Pancreas (tissue), 10 donors: ENCODE measurements around the gene NR5A2. TPM values are rescaled to one million over a fixed set of nuclear protein-coding genes. Genes with fewer than 3 reads are reported as not detected.
A peak's percentile ranks its signal among the peaks of the same experiment; 100 is the strongest.

ENCODE experiments used
- ATAC-seq, 4 donors: fragments of 200-7000 bp; cut with Tn5 transposase; one replicate each; pipeline versions ENCODE4 v1.8.0 to v1.9.1; 2020; ENCODE audit warnings: mild to moderate bottlenecking in 4 of 4, moderate library complexity in 4 of 4
- DNase-seq, 6 donors: peaks; one replicate each; pipeline ENCODE4 v3.0.0-alpha.2; 2020
- FAIRE-seq: peaks from 2 replicates; lab custom pipeline; 2012; peaks lifted over from hg19 to GRCh38; lab: Jason Lieb, UNC
- H3K27ac ChIP-seq, 4 donors: fragments of 200-600 bp; sonication (generic); 1 replicate in 3 of 4; 2 replicates in 1 of 4; pipeline versions ENCODE4 v1.5.0 to v1.8.0; 2020
- H3K27me3 ChIP-seq, 4 donors: fragments of 200-600 bp; one replicate each; pipeline ENCODE4 v1.8.0; 2021
- H3K36me3 ChIP-seq, 3 donors: fragments of 200-600 bp; sonication (generic) in 1 of 3; one replicate each; pipeline versions ENCODE4 v1.5.0 to v1.8.0; 2020 to 2021
- H3K4me1 ChIP-seq, 3 donors: fragments of 200-600 bp; one replicate each; pipeline ENCODE4 v1.8.0; 2021
- H3K4me3 ChIP-seq, 4 donors: fragments of 200-600 bp; sonication (generic) in 2 of 4; one replicate each; pipeline versions ENCODE4 v1.5.0 to v1.8.0; 2020 to 2021
- H3K9me3 ChIP-seq, 4 donors: fragments of 200-600 bp; one replicate each; pipeline ENCODE4 v1.8.0; 2021
- CTCF ChIP-seq, 4 donors: fragments of 200-600 bp; sonication (generic) in 3 of 4; IDR thresholded peaks; one replicate each; pipeline versions ENCODE4 v1.5.0 to v1.8.0; 2021; ENCODE audit warnings: antibody characterized with exemption in 4 of 4
- WGBS, 2 donors: extraction: QIAGEN DNeasy Blood & Tissue Kit; methylation state at CpG; one replicate each; pipeline ENCODE4 v1.1.7; 2013; 5-methylcytosine and 5-hydroxymethylcytosine counted together
- intact Hi-C, 3 donors: fragments of 100-400 bp; cut with DNase I; formaldehyde crosslinking; loops; one replicate each; pipeline versions ENCODE4 v1.11.1 to v1.14.2; 2022
- polyA plus RNA-seq, 2 donors: library from polyadenylated mRNA; stranded (reverse); fragments of 200-250 nt; gene quantifications; one replicate each; pipeline ENCODE4 v1.2.3, GENCODE V29; 2013
- total RNA-seq, 6 donors: library from RNA; stranded (reverse); fragmentation: NEBNext Ultra II Directional in 4 of 6; extraction: Animal tissue kit (Norgen Biotek cat#: 25700) in 4 of 6; gene quantifications; one replicate each; pipeline versions ENCODE4 v1.2.1 to v1.2.4, GENCODE V29; 2021 to 2023
- donor health status: healthy with polysubstance abuse.
- donor health status: DM: no; HTN: no; CAD: no; lungs with moderate emphysema.
- donor health status: DM: no; HTN: no; CAD: no.
- donor health status: control.
- donor health status: control.
- donor health status: Bipolar disorder and iron deficiency.
- donor health status: DM: yes; HTN: yes; CAD: no.
- donor health status: DM: no; HTN: no; CAD: no.
- donor health status: DM: no; HTN: no; CAD: no.
- donor health status: DM: yes; HTN: yes; CAD: no.

NR5A2 gene
- total and polyA plus RNA-seq, 8 donors: 28.3 to 114 (median 82.5) TPM

- ATAC-seq (no peak), DNase-seq (no peak), FAIRE-seq (no peak)
- Histone ChIP-seq H3K36me3 (peaks cover 0 to 48% (median 6%) of the 10 kb centered on the region in 3 donors), H3K27ac (no peak overlapping the region), H3K4me1 (peaks cover 13 to 25% (median 25%) of the 10 kb centered on the region in 3 donors), H3K9me3 (no peaks in the 10 kb centered on the region), H3K4me3 (no peak overlapping the region), H3K27me3 (no peaks in the 10 kb centered on the region)
- TF ChIP-seq CTCF (IDR thresholded peaks at IDR 0.05): no peak
- intact Hi-C loops: no loop called here
- WGBS, 2 donors: 71 to 74% methylated on average over 7 of the region's 7 CpGs
Observed at GRCh38 chr1:200128081-200128480, 100.6 kb downstream of the NR5A2 start.

GRCh38 chr1:200128944-200129879 lies 101.7 kb downstream of the NR5A2 start:
- TF ChIP-seq CTCF (IDR thresholded peaks at IDR 0.05): no peak
- Histone ChIP-seq H3K27ac (peak overlapping the region in 2 of 4 donors; percentile 44 to 57), H3K4me3 (no peak overlapping the region), H3K27me3 (no peaks in the 10 kb centered on the region), H3K9me3 (no peaks in the 10 kb centered on the region), H3K36me3 (peaks cover 0 to 40% (median 6%) of the 10 kb centered on the region in 3 donors), H3K4me1 (peaks cover 13 to 25% (median 25%) of the 10 kb centered on the region in 3 donors)
- WGBS, 2 donors: 47 to 48% methylated on average over 5 of the region's 5 CpGs
- intact Hi-C loops: no loop called here
- ATAC-seq (peak in 2 of 4 donors; percentile 4 to 5), DNase-seq (no peak), FAIRE-seq (no peak)

GRCh38 chr1:200130552-200130951 lies 103.0 kb downstream of the NR5A2 start:
- Histone ChIP-seq H3K4me1 (peaks cover 13 to 25% (median 25%) of the 10 kb centered on the region in 3 donors), H3K9me3 (no peaks in the 10 kb centered on the region), H3K27ac (peak overlapping the region in 3 of 4 donors; percentile 7 to 57 (median 44)), H3K4me3 (no peak overlapping the region), H3K27me3 (no peaks in the 10 kb centered on the region), H3K36me3 (peaks cover 0 to 30% (median 0%) of the 10 kb centered on the region in 3 donors)
- DNase-seq: no peak
- no peak for FAIRE-seq
- WGBS, 2 donors: 18 to 23% methylated on average over 1 of the region's 1 CpG
- ATAC-seq: peak; percentile 67 to 87 (median 74)
- intact Hi-C loops: no loop called here
- TF ChIP-seq CTCF (IDR thresholded peaks at IDR 0.05): no peak

- H3K36me3 ChIP-seq: peaks cover 0 to 29% (median 0%) of the 10 kb centered on the region in 3 donors
- no peaks in the 10 kb centered on the region for H3K27me3 ChIP-seq
- peak overlapping the region in 2 of 4 donors; percentile 9 to 57 for H3K27ac ChIP-seq
- peak; percentile 49 to 79 (median 70) for ATAC-seq
- no peak for TF ChIP-seq CTCF (IDR thresholded peaks at IDR 0.05)
- H3K4me1 ChIP-seq: peaks cover 13 to 25% (median 25%) of the 10 kb centered on the region in 3 donors
- no peaks in the 10 kb centered on the region for H3K9me3 ChIP-seq
- intact Hi-C loops: no loop called here
- no peak overlapping the region for H3K4me3 ChIP-seq
- no peak for FAIRE-seq
- no peak for DNase-seq
- WGBS, 2 donors: 23 to 34% methylated on average over 4 of the region's 4 CpGs
Observed at GRCh38 chr1:200131551-200132125, 104.1 kb downstream of the NR5A2 start.
